Measurements from ENCODE around the gene GLRX. TPM values are rescaled to one million over a fixed set of nuclear protein-coding genes. Genes with fewer than 3 reads are reported as not detected.

Gene GLRX
- polyA plus RNA-seq, 1 experiment, result 295 TPM

DNA sequence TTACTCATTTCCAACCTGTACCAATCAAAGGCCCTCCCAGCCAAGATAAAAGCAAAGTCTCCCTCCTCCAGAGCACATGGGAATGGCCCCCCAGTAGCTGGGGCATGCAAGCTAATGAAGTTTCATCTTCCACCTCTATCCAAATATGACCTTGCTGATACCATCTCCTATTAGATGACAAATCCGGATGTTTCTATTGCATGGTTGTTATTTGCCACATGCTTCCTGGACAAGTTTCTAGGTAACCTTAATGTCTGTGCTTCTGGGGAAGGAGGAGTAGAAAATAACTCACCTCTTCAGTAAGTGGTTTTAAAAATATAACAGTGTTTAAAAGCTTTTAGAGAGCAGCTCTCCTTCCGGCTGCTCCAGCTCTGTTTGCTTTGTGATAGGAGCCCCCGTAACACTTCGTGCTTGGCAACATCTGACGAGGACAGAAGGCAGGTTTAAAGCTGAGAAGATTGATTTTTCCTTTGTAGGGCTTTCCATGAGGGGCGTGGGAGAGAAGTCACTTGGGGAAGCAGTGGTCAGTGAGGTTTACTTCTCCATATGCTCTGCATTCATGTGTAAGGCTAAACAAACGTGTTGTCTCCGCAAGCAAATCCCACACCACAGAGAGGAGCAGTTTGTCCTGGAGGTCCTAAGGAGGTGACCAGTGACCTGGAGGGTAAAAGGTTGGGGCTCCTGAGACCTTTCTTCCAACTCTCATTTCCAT lies 40.3 kb upstream of the GLRX start:
- Histone ChIP-seq H3K4me3 (ENCODE audit: low read depth, low read length) (no peak overlapping the region), H3K27me3 (ENCODE audit: control insufficient read depth, insufficient read depth, low read length) (no peaks in the 10 kb centered on the region), H3K36me3 (ENCODE audit: control insufficient read depth, insufficient read depth, low read length) (no peaks in the 10 kb centered on the region)
- TF ChIP-seq, protein P1, sequence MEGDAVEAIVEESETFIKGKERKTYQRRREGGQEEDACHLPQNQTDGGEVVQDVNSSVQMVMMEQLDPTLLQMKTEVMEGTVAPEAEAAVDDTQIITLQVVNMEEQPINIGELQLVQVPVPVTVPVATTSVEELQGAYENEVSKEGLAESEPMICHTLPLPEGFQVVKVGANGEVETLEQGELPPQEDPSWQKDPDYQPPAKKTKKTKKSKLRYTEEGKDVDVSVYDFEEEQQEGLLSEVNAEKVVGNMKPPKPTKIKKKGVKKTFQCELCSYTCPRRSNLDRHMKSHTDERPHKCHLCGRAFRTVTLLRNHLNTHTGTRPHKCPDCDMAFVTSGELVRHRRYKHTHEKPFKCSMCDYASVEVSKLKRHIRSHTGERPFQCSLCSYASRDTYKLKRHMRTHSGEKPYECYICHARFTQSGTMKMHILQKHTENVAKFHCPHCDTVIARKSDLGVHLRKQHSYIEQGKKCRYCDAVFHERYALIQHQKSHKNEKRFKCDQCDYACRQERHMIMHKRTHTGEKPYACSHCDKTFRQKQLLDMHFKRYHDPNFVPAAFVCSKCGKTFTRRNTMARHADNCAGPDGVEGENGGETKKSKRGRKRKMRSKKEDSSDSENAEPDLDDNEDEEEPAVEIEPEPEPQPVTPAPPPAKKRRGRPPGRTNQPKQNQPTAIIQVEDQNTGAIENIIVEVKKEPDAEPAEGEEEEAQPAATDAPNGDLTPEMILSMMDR (IDR thresholded peaks at IDR 0.05; ENCODE audit: insufficient read depth, low read depth, low read length), result no peak
- ChIA-PET CTCF (interaction anchor here (0.9 to 1.0 kb wide), 2 partner anchors 11 to 139 kb away, joined by 3 read pairs; no protein-coding TSS in a partner anchor), POLR2A (no interaction called here)
- no peak for DNase-seq (ENCODE audit: low read depth)

DNA sequence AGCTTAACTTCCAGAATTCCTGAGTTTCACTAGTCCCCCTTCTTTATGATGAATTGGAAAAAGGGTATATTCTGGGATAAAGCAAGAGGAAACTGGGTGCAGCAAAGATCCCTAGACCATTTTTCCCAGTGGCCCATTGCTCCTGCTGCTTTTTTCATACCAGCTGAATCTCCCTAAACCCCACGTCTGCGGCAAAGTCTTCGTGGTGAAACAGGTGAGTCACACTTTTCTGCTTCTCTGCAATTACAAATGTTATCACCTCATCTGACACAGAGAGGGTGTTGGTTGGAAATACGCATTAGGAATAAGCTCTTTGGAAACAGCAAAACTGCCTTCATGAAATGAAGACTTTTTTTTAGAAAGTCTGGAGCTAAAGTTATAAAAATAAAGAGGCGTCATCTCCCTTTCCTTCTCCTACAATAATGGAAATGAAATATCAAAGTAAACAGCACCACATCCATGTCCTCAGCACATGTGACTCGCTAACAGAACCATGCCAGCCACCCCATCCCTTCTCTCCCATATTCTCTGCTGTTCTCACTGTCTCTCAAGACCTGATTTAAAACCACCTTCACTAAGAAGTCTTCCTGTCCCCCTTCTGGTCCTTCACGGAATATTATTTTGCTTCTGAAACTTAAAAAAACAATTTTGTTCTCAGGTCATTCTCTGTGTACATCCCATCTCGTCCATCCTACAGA lies 39.5 kb upstream of the GLRX start:
- POLR2A ChIA-PET, result no interaction called here

DNA sequence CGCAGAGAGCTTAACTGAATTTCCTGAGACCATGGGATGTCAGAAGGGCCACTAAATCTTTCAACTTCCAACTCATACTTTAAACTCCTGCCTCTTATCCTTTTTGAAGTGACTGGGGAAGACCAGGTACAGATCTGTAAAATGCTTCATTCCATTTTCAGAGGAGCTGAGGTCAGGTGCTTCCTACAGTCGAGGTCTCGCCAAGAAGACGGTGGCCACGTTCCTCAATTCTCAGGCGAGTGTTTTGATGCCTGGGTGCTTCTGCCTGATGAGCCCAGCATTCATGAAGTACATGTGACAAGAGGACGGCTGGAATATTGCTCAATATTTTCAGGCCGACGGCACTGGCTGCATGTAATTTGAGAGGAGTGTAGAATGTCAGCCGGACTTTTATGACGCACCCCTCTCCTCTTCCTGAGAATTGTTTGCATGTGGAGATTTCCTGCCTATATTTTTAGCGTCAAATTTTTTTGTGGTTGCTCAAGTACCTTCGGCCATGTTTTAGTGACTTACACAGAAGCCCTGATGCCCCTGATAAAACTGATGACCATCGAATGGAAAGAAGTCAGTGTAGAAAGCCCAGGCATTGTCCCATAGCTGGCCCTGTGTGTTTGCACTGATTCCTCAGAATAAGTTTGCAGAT lies 38.8 kb upstream of the GLRX start:
- H3K36me3 ChIP-seq (ENCODE audit: control insufficient read depth, insufficient read depth, low read length), result no peaks in the 10 kb centered on the region
- H3K27me3 ChIP-seq (ENCODE audit: control insufficient read depth, insufficient read depth, low read length), result no peaks in the 10 kb centered on the region
- ChIA-PET CTCF (interaction anchor here (0.7 to 1.9 kb wide), 4 partner anchors 10 to 1265 kb away, joined by 3 to 7 read pairs (median 3); no protein-coding TSS in a partner anchor), POLR2A (interaction anchor here (0.7 kb wide), 1 partner anchor 378 kb away, joined by 3 read pairs; no protein-coding TSS in a partner anchor)
- peak; percentile 96 for DNase-seq (ENCODE audit: low read depth)
- TF ChIP-seq, protein P1 (IDR thresholded peaks at IDR 0.05; ENCODE audit: insufficient read depth, low read depth, low read length), result no peak
- no peak overlapping the region for H3K4me3 ChIP-seq (ENCODE audit: low read depth, low read length)

More for the DNA sequence above, 39.5 kb upstream of the GLRX start:
- Histone ChIP-seq H3K27me3 (ENCODE audit: control insufficient read depth, insufficient read depth, low read length) (no peaks in the 10 kb centered on the region), H3K4me3 (ENCODE audit: low read depth, low read length) (no peak overlapping the region), H3K36me3 (ENCODE audit: control insufficient read depth, insufficient read depth, low read length) (no peaks in the 10 kb centered on the region)
- TF ChIP-seq, protein P1 (IDR thresholded peaks at IDR 0.05; ENCODE audit: insufficient read depth, low read depth, low read length), result no peak
- DNase-seq (ENCODE audit: low read depth), result no peak
- CTCF ChIA-PET, result interaction anchor here (0.7 to 1.9 kb wide), 4 partner anchors 9 to 1264 kb away, joined by 3 to 7 read pairs (median 3); no protein-coding TSS in a partner anchor

DNA sequence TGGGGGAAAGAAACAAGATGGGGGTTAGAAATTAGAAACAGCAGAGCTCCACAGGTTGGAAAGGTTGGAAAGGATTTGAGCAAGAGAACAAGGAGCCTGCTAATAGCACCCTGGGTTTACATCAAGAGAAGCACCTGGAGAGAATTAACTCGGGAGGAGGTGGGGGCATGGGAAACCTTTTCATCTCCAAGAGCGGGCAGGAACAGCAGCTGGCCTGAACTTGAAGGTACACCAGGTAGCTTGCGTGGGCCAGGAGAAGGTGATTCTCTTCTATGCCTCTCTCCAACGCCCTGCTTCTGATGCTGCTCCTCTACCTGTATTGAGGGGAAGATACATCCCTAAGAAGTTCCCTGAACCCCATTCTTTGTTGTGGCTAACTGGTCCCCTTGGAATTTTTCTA lies 37.1 kb upstream of the GLRX start:
- no peaks in the 10 kb centered on the region for H3K27me3 ChIP-seq (ENCODE audit: control insufficient read depth, insufficient read depth, low read length)
- CTCF ChIA-PET, result interaction anchor here (0.8 to 2.0 kb wide), 9 partner anchors 79 to 474 kb away, joined by 3 to 8 read pairs (median 5); no protein-coding TSS in a partner anchor

More for the DNA sequence above, 37.1 kb upstream of the GLRX start:
- DNase-seq (ENCODE audit: low read depth), result no peak
- TF ChIP-seq, protein P1 (IDR thresholded peaks at IDR 0.05; ENCODE audit: insufficient read depth, low read depth, low read length), result no peak
- no peaks in the 10 kb centered on the region for H3K36me3 ChIP-seq (ENCODE audit: control insufficient read depth, insufficient read depth, low read length)
- POLR2A ChIA-PET, result no interaction called here
- no peak overlapping the region for H3K4me3 ChIP-seq (ENCODE audit: low read depth, low read length)
